ENCODE measurements around the gene PLEKHM3.

The PLEKHM3 gene, protein sequence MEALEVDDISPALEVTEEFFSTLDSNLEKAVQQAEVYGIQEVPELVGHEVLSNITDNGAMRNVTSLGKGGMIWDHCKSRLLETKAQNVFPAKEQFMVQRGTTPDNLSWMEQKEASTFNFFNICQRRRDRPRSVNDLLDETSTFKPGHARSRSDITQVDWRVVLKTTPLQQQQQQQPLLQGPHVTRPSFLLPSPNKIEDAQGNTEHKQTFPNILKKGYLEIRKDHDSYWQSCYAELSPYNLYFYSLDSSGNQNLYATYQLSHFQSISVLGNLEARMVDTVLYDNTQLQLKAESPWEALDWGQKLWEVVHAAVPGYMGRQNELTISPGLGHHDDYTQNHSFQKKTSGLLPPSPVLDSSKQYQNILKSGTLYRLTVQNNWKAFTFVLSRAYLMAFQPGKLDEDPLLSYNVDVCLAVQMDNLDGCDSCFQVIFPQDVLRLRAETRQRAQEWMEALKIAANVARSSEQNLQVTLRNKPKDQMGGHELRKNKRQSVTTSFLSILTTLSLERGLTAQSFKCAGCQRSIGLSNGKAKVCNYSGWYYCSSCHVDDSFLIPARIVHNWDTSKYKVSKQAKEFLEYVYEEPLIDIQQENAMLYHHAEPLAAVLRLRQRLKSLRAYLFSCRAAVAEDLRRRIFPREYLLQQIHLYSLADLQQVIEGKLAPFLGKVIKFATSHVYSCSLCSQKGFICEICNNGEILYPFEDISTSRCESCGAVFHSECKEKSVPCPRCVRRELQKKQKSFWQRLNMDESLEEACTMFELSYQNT

GRCh38 chr2:208025037-208025813, at the start of gene PLEKHM3:
PLEKHM3 (minus strand) TSS chr2:208025527; CDS start chr2:208001639, 23,888 bp downstream.
- DNase-seq (ENCODE audit: low read depth in 2 of 2) = peak; percentile 65 to 69

GRCh38 chr2:208074610-208075356, 49.5 kb upstream of the PLEKHM3 start:
- no peak for DNase-seq (ENCODE audit: low read depth in 2 of 2)

- peak in 1 of 2 experiments; percentile 23 for DNase-seq (ENCODE audit: low read depth in 2 of 2)
These were observed 47.0 kb upstream of the PLEKHM3 start for GRCh38 chr2:208072250-208072892.

DNA sequence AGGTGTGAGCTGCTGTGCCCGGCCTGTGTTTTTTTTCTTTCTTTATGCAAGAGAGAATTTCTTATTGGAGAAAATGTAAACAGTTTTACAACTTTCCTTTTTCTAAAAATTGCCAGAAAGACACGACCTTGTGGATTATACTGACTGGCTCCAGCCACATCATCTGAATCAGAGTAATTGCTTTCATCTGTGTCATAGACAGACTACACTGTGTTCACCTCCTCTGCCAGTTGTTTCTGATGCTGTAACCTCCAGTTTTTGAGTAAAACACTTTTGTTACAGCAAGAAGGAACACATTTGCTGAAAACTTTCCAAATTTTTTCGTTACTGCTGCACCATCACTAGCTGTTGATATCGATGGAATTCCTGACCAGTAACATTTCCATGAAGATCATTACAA, 43.9 kb upstream of the PLEKHM3 start:
- no peak for DNase-seq (ENCODE audit: low read depth in 2 of 2)

GRCh38 chr2:208066016-208066415, 40.7 kb upstream of the PLEKHM3 start:
- DNase-seq (ENCODE audit: low read depth in 2 of 2) = no peak

DNA sequence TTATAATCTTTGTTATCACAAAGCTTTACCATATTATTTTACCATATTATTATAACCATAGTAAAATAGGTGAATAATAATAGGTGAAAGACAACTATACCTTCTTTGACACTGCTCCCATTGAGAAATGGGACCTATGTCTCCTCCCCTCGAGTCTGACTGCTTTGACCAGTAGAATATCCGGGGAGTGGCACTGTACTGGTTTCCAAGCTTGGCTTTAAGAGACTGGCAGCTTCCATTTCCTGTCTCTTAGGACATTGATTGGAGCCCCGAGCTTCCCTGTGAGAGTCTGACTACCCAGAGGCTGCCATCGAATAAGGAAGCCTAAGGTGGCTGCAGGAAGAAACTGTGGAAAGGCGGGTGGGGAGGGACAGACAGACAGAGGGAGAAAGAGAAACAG, 40.1 kb upstream of the PLEKHM3 start:
- DNase-seq (ENCODE audit: low read depth in 2 of 2) = no peak

DNA sequence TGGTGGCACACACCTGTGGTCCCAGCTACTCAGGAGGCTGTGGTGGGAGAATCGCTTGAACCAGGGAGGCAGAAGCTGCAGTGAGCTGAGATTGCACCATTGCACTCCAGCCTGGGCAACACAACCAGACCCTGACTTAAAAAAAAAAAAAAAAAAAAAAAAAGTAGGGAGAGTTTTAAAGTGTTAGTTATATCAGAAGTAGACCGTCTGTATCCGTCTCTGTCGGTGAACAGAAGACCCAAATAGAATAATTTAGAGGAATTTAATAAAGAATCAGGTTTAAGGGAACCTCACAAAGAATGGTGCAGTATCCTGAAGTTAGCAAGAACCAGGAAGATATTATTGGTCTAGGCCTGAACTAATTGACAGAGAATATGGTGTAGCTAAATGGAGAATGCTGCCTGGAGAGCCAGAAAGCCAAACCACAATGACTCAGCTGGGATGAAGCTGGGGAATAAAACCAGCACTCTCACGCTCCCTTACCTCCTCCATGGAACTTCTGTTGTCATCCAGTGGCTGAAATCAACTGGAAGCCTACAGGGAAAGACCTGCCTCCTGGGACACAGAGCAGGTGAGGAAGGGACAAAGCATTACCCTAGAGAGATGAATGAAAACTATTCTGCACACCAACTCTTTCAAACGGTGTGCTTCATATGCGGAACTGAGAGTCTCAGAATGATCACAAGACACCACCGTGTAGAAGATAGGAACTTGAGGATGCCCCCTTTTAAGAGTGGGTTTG, 39.1 kb upstream of the PLEKHM3 start:
- DNase-seq (ENCODE audit: low read depth in 2 of 2) = peak; percentile 82 to 85

GRCh38 chr2:208062961-208063360, 37.6 kb upstream of the PLEKHM3 start:
- no peak for DNase-seq (ENCODE audit: low read depth in 2 of 2)

DNA sequence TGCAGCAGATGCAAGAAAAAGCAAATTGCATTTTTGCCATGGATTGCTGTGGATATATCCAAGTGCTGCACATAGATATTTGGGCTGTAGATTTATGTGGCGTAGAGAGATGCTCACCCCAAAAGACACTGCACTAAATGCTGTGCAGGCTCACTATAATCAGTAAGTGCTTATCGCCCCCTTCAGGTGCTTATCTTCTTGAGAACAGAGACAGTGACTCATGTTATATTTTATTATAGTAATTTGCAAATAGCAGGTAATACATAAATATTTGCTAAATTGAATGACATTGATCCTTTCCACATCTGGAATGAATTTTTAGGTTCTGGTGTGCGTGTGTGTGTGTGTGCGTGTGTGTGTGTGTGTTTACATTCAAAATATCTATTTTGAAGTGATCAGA, 36.8 kb upstream of the PLEKHM3 start:
- DNase-seq (ENCODE audit: low read depth in 2 of 2) = no peak

GRCh38 chr2:208057108-208057507, 31.8 kb upstream of the PLEKHM3 start:
- DNase-seq (ENCODE audit: low read depth in 2 of 2) = no peak

DNA sequence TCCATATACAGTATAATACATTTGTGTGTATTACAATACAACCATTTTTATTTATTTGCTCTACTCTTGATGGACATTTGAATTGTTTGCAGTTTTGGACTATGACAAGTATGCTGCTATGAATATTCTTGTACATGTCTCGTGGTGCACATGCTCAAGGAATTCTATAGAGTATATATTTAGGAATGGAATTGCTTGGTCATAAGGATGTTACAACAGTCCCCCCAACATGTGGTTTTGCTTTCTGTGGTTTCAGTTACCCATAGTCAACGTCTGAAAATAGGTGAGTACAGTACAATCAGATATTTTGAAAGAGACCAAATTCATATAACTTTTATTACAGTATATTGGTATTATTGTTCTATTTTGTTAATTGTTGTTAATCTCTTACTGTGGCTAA, 24.1 kb upstream of the PLEKHM3 start:
- DNase-seq (ENCODE audit: low read depth in 2 of 2) = no peak

GRCh38 chr2:208049006-208049405, 23.7 kb upstream of the PLEKHM3 start:
- DNase-seq (ENCODE audit: low read depth in 2 of 2) = no peak

DNA sequence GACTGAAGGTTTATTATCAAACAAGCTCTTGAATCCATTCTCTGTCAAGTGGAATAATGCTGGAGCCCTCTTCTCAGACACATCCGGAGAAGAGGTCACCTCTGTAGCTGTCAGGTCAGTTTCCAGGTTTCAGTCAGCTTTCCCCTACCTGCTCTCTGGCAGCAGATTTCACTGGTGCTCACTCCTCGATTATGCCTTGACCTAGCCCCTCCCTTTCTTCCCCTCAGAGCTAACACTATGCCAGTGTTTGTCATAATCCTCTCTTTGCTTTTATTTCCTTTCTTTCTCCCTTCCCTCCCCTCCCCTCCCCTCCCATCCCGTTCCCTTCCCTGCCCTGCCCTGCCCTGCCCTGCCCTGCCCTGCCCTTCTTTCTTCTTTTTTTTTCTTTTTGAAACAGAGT, 22.5 kb upstream of the PLEKHM3 start:
- no peak for DNase-seq (ENCODE audit: low read depth in 2 of 2)

GRCh38 chr2:208046686-208047085, 21.4 kb upstream of the PLEKHM3 start:
- no peak for DNase-seq (ENCODE audit: low read depth in 2 of 2)

GRCh38 chr2:208042450-208042849, 17.1 kb upstream of the PLEKHM3 start:
- no peak for DNase-seq (ENCODE audit: low read depth in 2 of 2)

DNA sequence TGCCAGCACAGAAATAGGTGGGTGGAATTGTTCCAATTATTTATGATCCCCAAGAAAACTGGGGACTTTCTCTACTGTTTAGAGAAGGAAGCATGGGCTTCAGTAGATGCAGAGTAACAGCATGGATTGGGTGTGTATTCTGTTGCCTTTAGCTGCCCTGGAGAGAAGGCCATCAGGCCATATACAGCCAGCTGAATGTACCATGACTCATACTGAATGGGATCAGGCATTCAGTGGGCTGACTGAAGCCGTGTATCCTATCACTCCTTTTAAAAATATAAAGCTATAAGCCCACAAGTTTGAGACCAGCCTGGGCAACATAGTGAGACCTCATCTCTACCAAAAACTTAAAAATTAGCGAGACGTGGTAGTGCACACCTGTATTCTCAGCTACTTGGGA, 16.7 kb upstream of the PLEKHM3 start:
- DNase-seq (ENCODE audit: low read depth in 2 of 2) = no peak

- DNase-seq (ENCODE audit: low read depth in 2 of 2) = peak in 1 of 2 experiments; percentile 53
These were observed 15.2 kb upstream of the PLEKHM3 start for GRCh38 chr2:208040199-208041171.

- no peak for DNase-seq (ENCODE audit: low read depth in 2 of 2)
These were observed 14.2 kb upstream of the PLEKHM3 start for GRCh38 chr2:208039376-208040110.

All from fibroblast of skin of left quadriceps (primary cell).